ENCODE measurements around the gene TNFRSF18.
"Not testable (repeated sequence)": the region's sequence is repeated elsewhere in the genome, so short reads cannot be mapped to it uniquely, and the experiment has no call there.

The TNFRSF18 gene

GRCh38 chr1:1206376-1206965 lies at the start of gene TNFRSF18:
TNFRSF18 (minus strand) TSS chr1:1206592; CDS start chr1:1206571, 21 bp downstream.
- DNase-seq (ENCODE audit: low read depth in 2 of 2) = peak in 1 of 2 donors; percentile 43

- no peak for DNase-seq (ENCODE audit: low read depth in 2 of 2)
Observed at GRCh38 chr1:1255611-1256010, 49.2 kb upstream of the TNFRSF18 start.

DNA sequence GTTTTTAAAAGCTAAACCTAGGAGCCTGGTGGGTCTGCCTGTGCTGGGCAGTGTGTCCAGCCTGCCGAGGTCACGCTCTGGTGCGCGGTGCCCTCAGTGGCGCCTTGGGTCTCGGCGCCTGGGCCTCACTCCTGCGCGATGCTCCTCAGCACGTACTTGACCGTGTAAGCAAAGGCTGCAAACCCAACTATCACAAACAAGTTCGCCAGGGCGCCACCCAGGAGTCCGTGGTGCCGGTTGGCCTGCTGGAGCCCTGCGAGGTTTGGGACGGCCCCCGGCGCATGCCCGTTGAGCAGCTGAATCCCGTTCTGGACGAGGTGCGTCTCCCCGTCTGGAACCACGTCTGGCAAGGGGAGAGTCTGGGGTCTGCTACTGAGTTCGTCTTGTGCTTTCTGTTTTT lies 48.7 kb upstream of the TNFRSF18 start:
- DNase-seq (ENCODE audit: low read depth in 2 of 2) = no peak

DNA sequence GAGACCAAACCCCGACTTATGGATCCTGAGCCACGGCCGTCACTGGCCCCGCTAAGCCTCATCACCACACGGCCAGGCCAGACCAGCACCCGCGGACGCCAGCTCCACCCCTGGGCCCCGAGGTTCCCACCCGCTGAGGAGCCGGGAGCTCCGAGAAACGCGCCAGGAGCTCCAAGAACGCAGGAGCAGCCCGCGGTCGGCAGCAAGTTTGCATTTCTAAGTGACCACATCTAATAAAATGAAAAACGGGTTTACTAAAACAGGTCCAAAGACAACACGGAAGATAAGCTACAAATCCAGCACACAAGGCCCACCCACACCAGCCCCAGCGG lies 48.2 kb upstream of the TNFRSF18 start:
- no peak for DNase-seq (ENCODE audit: low read depth in 2 of 2)

- DNase-seq (ENCODE audit: low read depth in 2 of 2) = no peak
Observed at GRCh38 chr1:1253972-1254666, 47.7 kb upstream of the TNFRSF18 start.

DNA sequence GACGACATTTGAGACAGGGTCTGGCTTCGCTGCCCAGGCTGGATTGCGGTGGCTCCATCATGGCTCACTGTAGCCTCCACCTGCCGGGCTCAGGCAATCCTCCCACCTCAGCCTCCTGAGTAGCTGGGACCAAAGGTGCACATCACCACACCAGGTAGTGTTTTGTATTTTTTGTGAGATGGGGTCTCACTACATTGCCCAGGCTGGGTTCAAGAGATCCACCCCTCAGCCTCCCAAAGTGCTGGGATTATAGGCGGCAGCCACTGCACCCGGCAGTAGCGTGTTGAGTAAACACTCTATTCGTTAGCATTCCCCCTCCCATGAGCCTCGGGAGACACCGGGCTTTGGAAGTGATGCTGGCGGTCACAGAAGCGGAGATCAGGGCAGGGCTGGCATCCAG lies 46.9 kb upstream of the TNFRSF18 start:
- no peak for DNase-seq (ENCODE audit: low read depth in 2 of 2)

- DNase-seq (ENCODE audit: low read depth in 2 of 2) = peak; percentile 59 to 79
Observed at GRCh38 chr1:1250786-1251284, 44.4 kb upstream of the TNFRSF18 start.

DNA sequence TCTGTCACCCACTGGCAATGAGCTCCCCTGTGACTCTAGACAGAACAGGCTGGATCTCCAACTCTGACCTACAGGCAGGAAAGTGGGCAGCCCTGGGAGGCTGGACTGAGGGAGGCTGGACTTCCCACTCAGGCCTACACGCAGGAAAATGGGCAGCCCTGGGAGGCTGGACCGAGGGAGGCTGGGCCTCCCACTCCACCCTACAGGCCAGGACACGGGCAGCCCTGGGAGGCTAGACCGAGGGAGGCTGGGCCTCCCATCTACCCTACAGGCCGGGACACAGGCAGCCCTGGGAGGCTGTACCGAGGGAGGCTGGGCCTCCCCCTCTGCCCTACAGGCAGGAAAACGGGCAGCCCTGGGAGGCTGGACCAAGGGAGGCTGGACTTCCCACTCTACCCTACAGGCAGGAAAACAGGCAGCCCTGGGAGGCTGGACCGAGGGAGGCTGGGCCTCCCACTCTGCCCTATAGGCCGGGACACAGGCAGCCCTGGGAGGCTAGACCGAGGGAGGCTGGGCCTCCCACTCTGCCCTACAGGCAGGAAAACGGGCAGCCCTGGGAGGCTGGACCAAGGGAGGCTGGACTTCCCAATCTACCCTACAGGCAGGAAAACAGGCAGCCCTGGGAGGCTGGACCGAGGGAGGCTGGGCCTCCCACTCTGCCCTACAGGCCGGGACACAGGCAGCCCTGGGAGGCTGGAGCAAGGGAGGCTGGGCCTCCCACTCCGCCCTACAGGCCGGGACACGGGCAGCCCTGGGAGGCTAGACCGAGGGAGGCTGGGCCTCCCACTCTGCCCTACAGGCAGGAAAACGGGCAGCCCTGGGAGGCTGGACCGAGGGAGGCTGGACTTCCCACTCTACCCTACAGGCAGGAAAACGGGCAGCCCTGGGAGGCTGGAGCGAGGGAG lies 41.9 kb upstream of the TNFRSF18 start:
- DNase-seq (ENCODE audit: low read depth in 2 of 2) = not testable (repeated sequence)

GRCh38 chr1:1247341-1247913 lies 41.0 kb upstream of the TNFRSF18 start:
- DNase-seq (ENCODE audit: low read depth in 2 of 2) = no peak

- DNase-seq (ENCODE audit: low read depth in 2 of 2) = no peak
Observed at GRCh38 chr1:1246577-1247340, 40.4 kb upstream of the TNFRSF18 start, which contains the start of gene C1QTNF12. C1QTNF12 (minus strand) TSS chr1:1246722; CDS start chr1:1246690, 32 bp downstream.

GRCh38 chr1:1245817-1246576 lies 39.6 kb upstream of the TNFRSF18 start:
- DNase-seq (ENCODE audit: low read depth in 2 of 2) = no peak

- no peak for DNase-seq (ENCODE audit: low read depth in 2 of 2)
Observed at GRCh38 chr1:1245178-1245816, 38.9 kb upstream of the TNFRSF18 start.

DNA sequence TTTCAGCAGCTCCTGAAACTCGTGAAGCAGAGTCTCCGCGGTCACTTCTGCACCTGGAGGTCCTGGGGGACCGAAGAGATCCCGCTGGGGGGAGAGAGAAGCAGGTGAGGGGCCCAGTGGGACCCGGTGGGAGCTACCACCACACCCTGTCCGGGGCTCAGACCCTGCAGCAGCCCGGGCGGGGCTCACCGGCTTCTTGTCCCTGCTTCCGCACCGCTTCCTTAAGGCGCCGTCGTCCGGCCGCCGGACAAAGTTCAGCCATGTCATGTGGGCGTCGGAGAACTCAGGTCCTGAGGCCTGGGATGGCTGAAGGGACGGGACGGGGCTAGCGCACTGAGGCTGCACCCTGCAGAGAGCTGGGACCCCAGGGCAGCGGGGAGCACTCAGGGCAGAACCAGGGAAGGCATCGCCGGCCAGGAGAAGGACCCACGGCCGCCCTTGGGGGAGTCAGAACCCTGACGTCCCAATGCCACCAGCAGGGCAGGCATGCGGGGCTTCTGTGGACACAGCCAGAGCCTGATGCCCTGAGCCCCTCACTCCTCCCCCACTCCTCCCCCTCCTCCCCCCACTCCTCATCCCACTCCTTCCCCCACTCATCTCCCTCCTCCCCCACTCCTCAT lies 37.9 kb upstream of the TNFRSF18 start:
- no peak for DNase-seq (ENCODE audit: low read depth in 2 of 2)

DNA sequence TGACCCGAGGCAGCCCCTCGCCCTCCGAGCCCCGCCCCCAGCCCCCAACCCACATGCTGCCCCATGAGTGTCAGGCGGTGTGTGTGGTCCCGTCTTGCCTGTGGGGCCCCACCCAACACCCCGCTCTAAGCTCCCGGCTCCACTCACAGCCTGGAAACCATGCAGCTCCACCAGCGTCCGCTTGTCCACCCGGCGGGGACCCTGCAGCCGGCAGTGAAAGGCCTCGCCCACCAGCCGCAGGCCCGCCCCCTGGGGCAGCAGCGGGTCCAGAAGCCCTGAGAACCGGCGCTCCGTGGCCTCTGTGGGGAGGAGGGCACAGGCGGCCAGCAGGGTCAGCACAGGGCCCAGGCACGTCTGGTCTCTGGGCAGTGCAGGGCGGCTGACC lies 37.4 kb upstream of the TNFRSF18 start:
- no peak for DNase-seq (ENCODE audit: low read depth in 2 of 2)

GRCh38 chr1:1243266-1243660 lies 36.9 kb upstream of the TNFRSF18 start:
- no peak for DNase-seq (ENCODE audit: low read depth in 2 of 2)

GRCh38 chr1:1242461-1243265 lies 36.3 kb upstream of the TNFRSF18 start:
- DNase-seq (ENCODE audit: low read depth in 2 of 2) = no peak

DNA sequence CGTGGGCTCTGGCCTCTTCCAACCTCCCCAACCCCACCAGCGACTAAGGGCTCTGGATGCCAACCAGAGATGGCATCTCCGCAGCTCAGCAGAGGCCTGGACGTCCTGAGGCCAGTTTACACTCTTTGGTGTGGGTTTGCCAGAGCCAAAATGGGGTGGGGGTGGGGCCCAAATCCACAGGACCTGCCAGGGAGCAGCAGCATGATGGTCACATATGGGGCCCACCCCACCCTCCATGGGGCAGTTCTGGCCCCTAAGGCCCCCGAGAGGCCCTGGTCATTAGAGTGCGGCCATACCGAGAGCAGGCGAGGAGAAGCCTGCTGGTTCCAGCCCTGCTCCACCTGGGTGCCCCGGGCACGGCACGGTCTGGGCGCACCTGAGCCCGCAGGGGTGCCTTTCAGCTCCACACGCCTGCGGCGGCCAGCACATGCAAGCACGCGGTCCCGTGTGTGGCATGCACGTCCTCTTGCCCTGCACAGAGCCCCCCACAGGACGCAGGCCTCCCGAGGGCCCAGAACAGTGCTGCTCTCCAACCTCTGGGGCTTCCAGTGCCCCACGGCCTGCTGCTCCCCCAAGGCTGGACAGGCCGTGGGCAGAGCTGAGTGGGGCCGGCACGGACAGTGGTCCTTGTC lies 35.3 kb upstream of the TNFRSF18 start:
- DNase-seq (ENCODE audit: low read depth in 2 of 2) = no peak

Measured in stimulated activated CD8-positive, alpha-beta memory T cell treated with anti-CD3 and anti-CD28 coated beads, Interleukin-7, amount 100 ng/mL, for 4 hours (primary cell).